Peyer's patch (tissue), 4 donors: ENCODE results near the gene CA10. TPM values are rescaled to one million over a fixed set of nuclear protein-coding genes. Genes with fewer than 3 reads are reported as not detected.

Experiments
- DNase-seq, 3 donors: peaks; one replicate each; pipeline ENCODE4 v3.0.0-alpha.2; 2017 to 2019
- H3K27ac ChIP-seq, 4 donors: fragments of 200-600 bp; sonication (generic); one replicate each; pipeline ENCODE4 v1.5.1; 2016 to 2019
- H3K27me3 ChIP-seq, 2 donors: fragments of 200-600 bp; sonication (generic); one replicate each; pipeline ENCODE4 v1.5.1; 2019
- H3K36me3 ChIP-seq, 3 donors: fragments of 200-600 bp; sonication (generic); one replicate each; pipeline ENCODE4 v1.5.1; 2016 to 2019
- H3K4me1 ChIP-seq, 4 donors: fragments of 200-600 bp; sonication (generic); one replicate each; pipeline ENCODE4 v1.5.1; 2016 to 2019
- H3K4me3 ChIP-seq, 4 donors: fragments of 200-600 bp; sonication (generic); 1 replicate in 3 of 4; 2 replicates in 1 of 4; pipeline ENCODE4 v1.5.1; 2016 to 2019; ENCODE audit warnings: mild to moderate bottlenecking in 1 of 4
- H3K9me3 ChIP-seq, 4 donors: fragments of 200-600 bp; sonication (generic); one replicate each; pipeline ENCODE4 v1.5.1; 2016 to 2019; ENCODE audit warnings: mild to moderate bottlenecking in 1 of 4
- POLR2A ChIP-seq, 2 donors: fragments of 450-650 bp; IDR thresholded peaks; one replicate each; pipeline ENCODE4 v1.5.1; 2017; ENCODE audit warnings: antibody characterized with exemption in 2 of 2, mild to moderate bottlenecking in 2 of 2, moderate library complexity in 2 of 2
- total RNA-seq, 4 donors: library from RNA; depleted of rRNA; stranded (reverse); fragments of >200 nt; gene quantifications; one replicate each; pipeline ENCODE4 v1.1.0, GENCODE V29; 2016
- TF ChIP-seq, protein P1 (sequence below), 6 experiments: fragments of 450-650 bp in 4 of 6; fragments of 200-600 bp in 2 of 6; sonication (generic) in 1 of 6; IDR thresholded peaks; one replicate each; pipeline ENCODE4 v1.5.1; 2017 to 2019; ENCODE audit warnings: antibody characterized with exemption in 6 of 6, mild to moderate bottlenecking in 3 of 6, moderate library complexity in 1 of 6

Gene CA10
- total RNA-seq, 4 donors from 2014 or later, result 1.4 to 1.7 TPM; not detected in 2

DNA sequence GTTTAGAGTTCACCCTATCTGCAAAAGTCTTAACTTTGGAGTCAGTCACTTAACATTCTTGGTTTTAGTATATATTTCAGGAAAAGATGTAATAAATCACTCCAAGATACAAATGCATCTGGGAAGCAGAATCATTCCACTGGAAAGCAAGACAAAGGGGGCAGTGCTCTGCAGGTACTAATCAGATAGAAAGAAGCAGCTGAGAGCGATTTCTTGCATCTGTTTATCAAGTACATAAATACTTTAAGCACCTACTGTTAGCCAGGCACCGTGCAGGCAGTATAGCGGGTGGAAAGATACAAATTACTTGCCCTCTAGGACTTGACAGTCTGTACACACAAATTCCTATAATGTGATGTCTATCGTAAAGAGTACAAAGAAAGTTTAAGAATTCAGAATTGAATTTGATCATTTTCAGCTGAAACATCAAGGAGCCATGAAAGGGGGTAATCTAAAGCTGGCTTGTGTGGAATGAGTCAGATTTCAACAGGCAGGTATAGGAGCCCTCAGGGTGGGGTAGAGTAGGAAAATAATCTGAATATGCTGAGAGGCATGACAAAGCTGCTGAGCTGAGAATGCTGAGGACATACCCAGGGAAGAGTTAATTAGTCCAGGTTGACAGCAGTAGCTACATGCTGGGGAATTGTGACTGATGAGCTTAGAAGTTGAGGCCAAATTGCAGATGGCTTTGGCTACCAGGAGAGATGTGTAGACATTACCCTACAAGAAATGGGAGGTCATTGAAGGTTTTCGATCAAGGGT, 110.2 kb downstream of the CA10 start:
- TF ChIP-seq, protein P1, sequence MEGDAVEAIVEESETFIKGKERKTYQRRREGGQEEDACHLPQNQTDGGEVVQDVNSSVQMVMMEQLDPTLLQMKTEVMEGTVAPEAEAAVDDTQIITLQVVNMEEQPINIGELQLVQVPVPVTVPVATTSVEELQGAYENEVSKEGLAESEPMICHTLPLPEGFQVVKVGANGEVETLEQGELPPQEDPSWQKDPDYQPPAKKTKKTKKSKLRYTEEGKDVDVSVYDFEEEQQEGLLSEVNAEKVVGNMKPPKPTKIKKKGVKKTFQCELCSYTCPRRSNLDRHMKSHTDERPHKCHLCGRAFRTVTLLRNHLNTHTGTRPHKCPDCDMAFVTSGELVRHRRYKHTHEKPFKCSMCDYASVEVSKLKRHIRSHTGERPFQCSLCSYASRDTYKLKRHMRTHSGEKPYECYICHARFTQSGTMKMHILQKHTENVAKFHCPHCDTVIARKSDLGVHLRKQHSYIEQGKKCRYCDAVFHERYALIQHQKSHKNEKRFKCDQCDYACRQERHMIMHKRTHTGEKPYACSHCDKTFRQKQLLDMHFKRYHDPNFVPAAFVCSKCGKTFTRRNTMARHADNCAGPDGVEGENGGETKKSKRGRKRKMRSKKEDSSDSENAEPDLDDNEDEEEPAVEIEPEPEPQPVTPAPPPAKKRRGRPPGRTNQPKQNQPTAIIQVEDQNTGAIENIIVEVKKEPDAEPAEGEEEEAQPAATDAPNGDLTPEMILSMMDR (IDR thresholded peaks at IDR 0.05), result no peak
- TF ChIP-seq POLR2A (IDR thresholded peaks at IDR 0.05), result no peak
- H3K9me3 ChIP-seq, result no peaks in the 10 kb centered on the region
- no peaks in the 10 kb centered on the region for H3K4me1 ChIP-seq
- no peak overlapping the region for H3K27ac ChIP-seq
- no peak for DNase-seq
- H3K4me3 ChIP-seq, result no peak overlapping the region
- no peaks in the 10 kb centered on the region for H3K27me3 ChIP-seq
- no peaks in the 10 kb centered on the region for H3K36me3 ChIP-seq

GRCh38 chr17:52047086-52047485, 111.4 kb downstream of the CA10 start:
- H3K9me3 ChIP-seq, result no peaks in the 10 kb centered on the region
- H3K27me3 ChIP-seq, result no peaks in the 10 kb centered on the region
- H3K4me1 ChIP-seq, result no peaks in the 10 kb centered on the region
- no peaks in the 10 kb centered on the region for H3K36me3 ChIP-seq
- no peak for DNase-seq
- H3K27ac ChIP-seq, result no peak overlapping the region
- TF ChIP-seq, protein P1 (IDR thresholded peaks at IDR 0.05), result no peak
- no peak for TF ChIP-seq POLR2A (IDR thresholded peaks at IDR 0.05)
- no peak overlapping the region for H3K4me3 ChIP-seq

DNA sequence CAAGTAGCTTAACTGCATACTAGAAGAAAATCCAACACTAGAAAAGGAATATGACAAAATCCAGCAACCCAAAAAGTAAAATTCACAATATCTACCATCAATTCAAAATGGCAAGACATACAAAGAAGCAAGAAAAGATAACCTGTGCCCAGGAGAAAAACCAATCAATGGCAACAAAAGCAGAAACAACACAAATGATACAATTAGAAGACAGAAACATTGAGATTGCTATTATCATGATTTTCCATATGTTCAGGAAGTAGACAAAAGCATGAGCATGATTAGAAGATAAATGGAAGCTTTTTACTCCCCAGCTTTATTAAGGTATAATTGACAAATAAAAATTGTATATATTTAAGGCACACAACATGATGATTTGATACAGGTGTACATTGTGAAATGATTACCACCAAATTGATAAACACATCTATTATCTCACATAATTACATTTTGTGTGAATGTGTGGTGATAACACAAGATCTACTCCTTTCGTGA, 117.3 kb downstream of the CA10 start:
- no peaks in the 10 kb centered on the region for H3K36me3 ChIP-seq
- no peaks in the 10 kb centered on the region for H3K27me3 ChIP-seq
- H3K27ac ChIP-seq, result no peak overlapping the region
- H3K4me3 ChIP-seq, result no peak overlapping the region
- no peaks in the 10 kb centered on the region for H3K9me3 ChIP-seq
- TF ChIP-seq, protein P1 (IDR thresholded peaks at IDR 0.05), result no peak
- no peak for TF ChIP-seq POLR2A (IDR thresholded peaks at IDR 0.05)
- DNase-seq, result no peak
- H3K4me1 ChIP-seq, result no peaks in the 10 kb centered on the region

DNA sequence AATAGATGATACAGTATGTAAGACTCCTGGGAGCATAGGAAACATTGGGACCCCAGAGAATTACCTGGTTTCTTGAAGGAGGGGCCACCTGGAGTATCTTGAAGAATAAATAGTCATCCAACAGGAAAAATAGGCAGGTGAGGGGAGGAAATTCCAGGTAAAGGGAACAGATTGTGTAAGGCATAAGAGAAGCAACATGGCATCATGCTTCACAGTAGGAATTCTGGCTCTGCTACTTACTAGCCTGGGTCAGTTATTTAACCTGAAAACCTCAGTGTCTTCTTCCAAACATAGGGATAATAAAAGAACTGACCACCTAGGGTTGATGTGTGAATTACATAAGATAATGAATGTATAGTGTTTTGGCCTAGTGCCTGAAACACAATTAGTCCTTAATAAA, 122.1 kb downstream of the CA10 start:
- Histone ChIP-seq H3K4me3 (no peak overlapping the region), H3K4me1 (no peaks in the 10 kb centered on the region)

DNA sequence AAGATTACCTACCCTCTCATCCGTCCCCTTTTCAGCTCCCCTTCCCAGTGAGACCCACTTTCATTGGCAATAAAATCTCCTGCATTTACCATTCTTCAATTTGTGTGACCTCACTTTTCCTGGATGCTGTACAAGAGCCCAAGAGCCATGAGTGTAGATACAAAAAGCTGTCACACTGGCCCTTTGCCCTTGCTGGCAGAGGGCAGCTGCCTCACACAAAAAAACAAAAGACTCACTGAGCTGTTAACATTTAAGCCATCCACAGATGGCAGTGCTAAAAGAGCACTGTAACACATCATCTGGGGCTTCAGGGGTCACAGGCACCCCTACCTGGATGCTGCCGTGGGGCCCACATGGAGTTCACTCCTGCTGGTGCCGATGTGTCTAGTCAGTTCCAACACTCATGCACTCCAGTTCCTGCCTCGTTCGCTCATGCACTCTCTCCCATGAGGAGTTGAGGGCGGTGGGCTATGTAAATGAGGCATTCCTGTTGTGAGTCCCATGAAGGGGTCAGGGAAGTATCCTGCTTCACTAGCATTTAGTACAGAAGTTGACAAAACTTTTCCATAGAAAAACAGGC, 123.1 kb downstream of the CA10 start:
- no peaks in the 10 kb centered on the region for H3K4me1 ChIP-seq
- H3K27ac ChIP-seq, result no peak overlapping the region
- no peak for TF ChIP-seq POLR2A (IDR thresholded peaks at IDR 0.05)
- TF ChIP-seq, protein P1 (IDR thresholded peaks at IDR 0.05), result no peak
- H3K9me3 ChIP-seq, result no peaks in the 10 kb centered on the region
- H3K27me3 ChIP-seq, result no peaks in the 10 kb centered on the region
- no peaks in the 10 kb centered on the region for H3K36me3 ChIP-seq
- H3K4me3 ChIP-seq, result no peak overlapping the region
- DNase-seq, result no peak

More for the DNA sequence above, 122.1 kb downstream of the CA10 start:
- Histone ChIP-seq H3K27ac (no peak overlapping the region), H3K27me3 (no peaks in the 10 kb centered on the region), H3K9me3 (no peaks in the 10 kb centered on the region), H3K36me3 (no peaks in the 10 kb centered on the region)
- TF ChIP-seq, protein P1 (IDR thresholded peaks at IDR 0.05), result no peak
- TF ChIP-seq POLR2A (IDR thresholded peaks at IDR 0.05), result no peak
- no peak for DNase-seq
